Activated CD8-positive, alpha-beta memory T cell treated with anti-CD3 and anti-CD28 coated beads for 4 hours (primary cell): ENCODE results near the gene TSPAN4.

Source experiments
- DNase-seq, 2 donors: peaks; one replicate each; pipeline ENCODE4 v3.0.0-alpha.2; 2020; ENCODE audit warnings: low read depth in 2 of 2

TSPAN4 gene

GRCh38 chr11:889257-889656, 46.6 kb downstream of the TSPAN4 start:
- no peak for DNase-seq

- no peak for DNase-seq
Observed at GRCh38 chr11:889687-890475, 47.2 kb downstream of the TSPAN4 start.

- DNase-seq = no peak
Observed at GRCh38 chr11:890794-891540, 48.3 kb downstream of the TSPAN4 start.

GRCh38 chr11:893008-893654, 50.5 kb downstream of the TSPAN4 start:
- no peak for DNase-seq

- no peak for DNase-seq
Observed at GRCh38 chr11:894575-895201, 52.0 kb downstream of the TSPAN4 start.

GRCh38 chr11:895331-896110, 52.9 kb downstream of the TSPAN4 start:
- DNase-seq = no peak

GRCh38 chr11:897253-898142, 54.8 kb downstream of the TSPAN4 start:
- DNase-seq = no peak

- no peak for DNase-seq
Observed at GRCh38 chr11:898143-898511, 55.5 kb downstream of the TSPAN4 start.

GRCh38 chr11:898540-899190, 56.0 kb downstream of the TSPAN4 start:
- DNase-seq = no peak

GRCh38 chr11:899724-900123, 57.1 kb downstream of the TSPAN4 start:
- DNase-seq = no peak

GRCh38 chr11:900545-900944, 57.9 kb downstream of the TSPAN4 start:
- no peak for DNase-seq

- no peak for DNase-seq
Observed at GRCh38 chr11:901452-902061, 58.9 kb downstream of the TSPAN4 start.

- DNase-seq = no peak
Observed at GRCh38 chr11:904380-904779, 61.7 kb downstream of the TSPAN4 start.

GRCh38 chr11:905952-906351, 63.3 kb downstream of the TSPAN4 start:
- DNase-seq = no peak

- DNase-seq = no peak
Observed at GRCh38 chr11:907668-908067, 65.0 kb downstream of the TSPAN4 start.

GRCh38 chr11:908273-908672, 65.6 kb downstream of the TSPAN4 start:
- DNase-seq = no peak

GRCh38 chr11:909406-909805, 66.8 kb downstream of the TSPAN4 start:
- DNase-seq = no peak

GRCh38 chr11:910044-910588, 67.5 kb downstream of the TSPAN4 start:
- DNase-seq = peak; percentile 30 to 58

GRCh38 chr11:910589-911030, 68.0 kb downstream of the TSPAN4 start, which contains the start of gene CHID1:
Gene CHID1, minus strand, starts transcription at chr11:910810. Its CDS starts 5,994 bp downstream, at chr11:904816.
- peak; percentile 67 to 71 for DNase-seq
